Activated CD8-positive, alpha-beta T cell treated with anti-CD3 and anti-CD28 coated beads, Interleukin-2, amount 10 ng/mL, durations not matched to agents 7 days and 5 days (primary cell): ENCODE data around the gene MPRIP. TPM values are rescaled to one million over a fixed set of nuclear protein-coding genes. Genes with fewer than 3 reads are reported as not detected.

Experiments used
- ATAC-seq: fragments of 150-1000 bp; cut with Tn5 transposase; one replicate; pipeline ENCODE4 v1.10.0; 2021; ENCODE audit warnings: moderate library complexity
- CTCF ChIA-PET: fragments of 350-600 bp; sonication (Branson Sonifier 250); formaldehyde crosslinking; loops from one replicate; lab custom pipeline; 2021; ENCODE audit warnings: antibody characterized with exemption; lab: Charles Lee
- POLR2A ChIA-PET: fragments of 350-600 bp; sonication (Branson Sonifier 250); formaldehyde crosslinking; loops from one replicate; lab custom pipeline; 2021; ENCODE audit warnings: antibody characterized with exemption; lab: Charles Lee
- DNase-seq: peaks from one replicate; pipeline ENCODE4 v3.0.0-alpha.2; 2020
- H3K27ac Mint-ChIP-seq: one replicate; pipeline ENCODE4 v1.8.0; 2021; ENCODE audit warnings: mild to moderate bottlenecking, mixed read lengths
- H3K27me3 Mint-ChIP-seq: one replicate; pipeline ENCODE4 v1.8.0; 2021; ENCODE audit warnings: low read depth, mixed read lengths
- H3K36me3 Mint-ChIP-seq: one replicate; pipeline ENCODE4 v1.8.0; 2021; ENCODE audit warnings: low read depth, mixed read lengths
- H3K4me1 Mint-ChIP-seq: one replicate; pipeline ENCODE4 v1.8.0; 2021; ENCODE audit warnings: low read depth, mixed read lengths
- H3K4me3 Mint-ChIP-seq: one replicate; pipeline ENCODE4 v1.8.0; 2021; ENCODE audit warnings: mild to moderate bottlenecking, mixed read lengths
- H3K9me3 Mint-ChIP-seq: one replicate; pipeline ENCODE4 v1.8.0; 2022; ENCODE audit warnings: mixed read lengths; ENCODE audit not compliant: insufficient read depth
- total RNA-seq, 2 experiments: library from RNA; stranded (reverse); gene quantifications; one replicate each; pipeline ENCODE4 v1.2.3, GENCODE V29; 2021

MPRIP gene
- total RNA-seq, 2 experiments from 2014 or later = 217 to 226 TPM

DNA sequence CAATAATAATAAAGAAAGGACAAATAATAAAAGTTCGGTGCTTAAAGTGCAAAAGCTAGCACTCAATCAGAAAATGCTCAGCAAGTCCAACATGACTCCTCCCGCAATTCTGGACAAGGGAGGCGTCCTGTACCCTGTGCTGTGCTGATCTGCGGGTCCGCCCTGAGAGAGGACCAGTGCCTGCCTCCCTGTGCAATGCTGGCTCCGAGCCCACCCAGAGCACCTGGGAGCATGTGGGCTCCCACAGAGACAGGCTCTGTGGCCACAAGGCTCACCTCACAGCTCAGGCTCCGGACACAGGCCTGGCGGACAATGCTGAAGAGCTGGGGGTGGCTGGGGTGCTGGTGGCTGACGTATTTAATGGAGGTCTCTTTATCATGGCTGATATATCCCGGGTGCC, 183.6 kb downstream of the MPRIP start:
- CTCF ChIA-PET = no interaction called here

DNA sequence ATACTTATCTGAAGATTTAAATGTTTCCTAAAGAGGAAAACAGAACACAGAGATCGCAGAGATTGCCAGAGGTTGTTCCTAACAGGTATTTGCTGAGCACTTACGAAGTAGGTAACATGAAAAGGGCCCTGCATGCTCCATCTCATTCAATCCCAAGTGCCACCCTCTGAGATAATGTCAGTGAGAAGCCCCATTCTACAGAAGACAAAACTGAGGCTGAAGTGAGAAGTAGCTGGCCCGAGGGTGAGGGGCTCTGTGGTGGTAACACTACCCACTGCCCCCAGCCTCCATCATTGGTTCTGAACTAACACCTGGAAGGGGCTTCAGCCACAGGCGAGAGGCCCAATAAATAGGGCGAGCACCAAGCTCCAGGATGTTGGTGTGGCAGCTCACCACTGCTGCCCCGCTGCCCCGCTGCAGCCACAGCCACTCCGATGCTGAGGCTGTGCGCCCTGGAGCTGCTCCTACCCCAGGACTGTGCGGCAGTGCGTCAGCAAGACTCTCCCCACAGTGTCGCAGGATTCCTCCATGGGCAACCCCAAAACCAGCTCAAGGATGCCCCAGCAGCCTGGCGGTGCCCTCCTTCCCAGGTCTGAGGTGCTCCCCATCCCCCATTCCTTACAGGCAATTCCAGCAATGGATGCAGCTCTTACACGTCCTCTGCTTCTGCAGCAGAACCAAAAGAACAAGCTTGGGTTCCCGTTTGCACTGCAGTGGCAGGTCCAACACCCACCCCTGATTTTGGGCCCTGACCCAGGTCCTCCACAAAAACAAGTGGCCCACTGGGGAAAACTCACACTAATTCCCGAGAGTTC, 184.4 kb downstream of the MPRIP start:
- DNase-seq = no peak
- Mint-ChIP-seq H3K9me3 (no peaks in the 10 kb centered on the region), H3K4me3 (no peak overlapping the region), H3K27me3 (no peaks in the 10 kb centered on the region), H3K36me3 (peaks cover 64% of the 10 kb centered on the region), H3K27ac (no peak overlapping the region), H3K4me1 (no peaks in the 10 kb centered on the region)
- no peak for ATAC-seq
- ChIA-PET CTCF (interaction anchor here (1.4 kb wide), 1 partner anchor 85 kb away, joined by 4 read pairs; no protein-coding TSS in a partner anchor), POLR2A (interaction anchor here (1.0 kb wide), 1 partner anchor 44 kb away, joined by 3 read pairs; no protein-coding TSS in a partner anchor)

More for the DNA sequence above, 183.6 kb downstream of the MPRIP start:
- POLR2A ChIA-PET = no interaction called here
- Mint-ChIP-seq H3K27ac (no peak overlapping the region), H3K9me3 (no peaks in the 10 kb centered on the region), H3K4me1 (no peaks in the 10 kb centered on the region), H3K36me3 (peaks cover 63% of the 10 kb centered on the region), H3K27me3 (no peaks in the 10 kb centered on the region), H3K4me3 (no peak overlapping the region)
- no peak for DNase-seq
- ATAC-seq = no peak

DNA sequence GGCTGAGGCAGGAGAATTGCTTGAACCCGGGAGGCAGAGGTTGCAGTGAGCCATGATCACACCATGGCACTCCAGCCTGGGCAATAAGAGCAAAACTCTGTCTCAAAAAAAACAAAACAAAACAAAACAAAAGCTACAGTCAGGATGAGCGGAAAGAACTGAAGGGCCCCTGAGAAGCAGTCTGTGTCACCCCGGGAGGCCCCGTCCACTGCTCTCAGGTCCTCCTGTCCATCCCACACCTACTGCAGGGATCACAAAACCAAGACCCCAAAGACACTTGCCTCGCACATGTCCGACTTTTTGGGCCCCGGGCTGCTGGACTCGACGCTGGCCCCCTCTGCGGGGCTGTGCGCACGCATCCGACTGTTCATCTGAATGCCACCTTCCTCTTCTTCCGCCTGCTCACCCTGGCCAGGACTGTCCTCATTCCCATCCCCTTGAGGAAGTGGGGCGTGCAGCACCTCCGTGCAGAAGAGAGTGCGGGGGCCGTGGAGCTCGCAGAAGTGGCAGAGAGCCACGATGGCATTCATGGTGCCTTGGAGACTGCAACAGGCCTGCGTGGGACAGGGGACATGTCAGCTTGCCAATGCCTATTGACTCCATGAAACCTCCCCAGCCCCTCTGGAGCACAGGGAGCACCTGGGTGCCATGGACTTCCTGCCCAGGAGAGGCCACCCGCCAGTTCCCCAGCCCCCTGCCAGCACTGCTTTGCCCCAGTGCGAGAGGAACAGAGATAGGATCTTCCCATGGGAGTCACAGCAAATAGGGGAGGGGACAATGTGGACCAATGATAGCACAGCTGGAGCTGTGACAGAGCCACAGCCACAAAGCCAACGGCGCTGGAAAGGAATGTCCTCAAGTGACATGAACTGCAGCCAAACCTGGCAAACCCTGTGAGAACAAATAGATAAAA, 185.6 kb downstream of the MPRIP start:
- no peak overlapping the region for H3K27ac Mint-ChIP-seq
- ChIA-PET POLR2A (interaction anchor here (1.0 kb wide), 1 partner anchor 45 kb away, joined by 3 read pairs; no protein-coding TSS in a partner anchor), CTCF (interaction anchor here (1.4 kb wide), 1 partner anchor 86 kb away, joined by 4 read pairs; no protein-coding TSS in a partner anchor)
- H3K4me3 Mint-ChIP-seq = no peak overlapping the region
- H3K4me1 Mint-ChIP-seq = peaks cover 5% of the 10 kb centered on the region
- H3K9me3 Mint-ChIP-seq = no peaks in the 10 kb centered on the region
- H3K27me3 Mint-ChIP-seq = no peaks in the 10 kb centered on the region
- peaks cover 62% of the 10 kb centered on the region for H3K36me3 Mint-ChIP-seq
- no peak for DNase-seq
- no peak for ATAC-seq

DNA sequence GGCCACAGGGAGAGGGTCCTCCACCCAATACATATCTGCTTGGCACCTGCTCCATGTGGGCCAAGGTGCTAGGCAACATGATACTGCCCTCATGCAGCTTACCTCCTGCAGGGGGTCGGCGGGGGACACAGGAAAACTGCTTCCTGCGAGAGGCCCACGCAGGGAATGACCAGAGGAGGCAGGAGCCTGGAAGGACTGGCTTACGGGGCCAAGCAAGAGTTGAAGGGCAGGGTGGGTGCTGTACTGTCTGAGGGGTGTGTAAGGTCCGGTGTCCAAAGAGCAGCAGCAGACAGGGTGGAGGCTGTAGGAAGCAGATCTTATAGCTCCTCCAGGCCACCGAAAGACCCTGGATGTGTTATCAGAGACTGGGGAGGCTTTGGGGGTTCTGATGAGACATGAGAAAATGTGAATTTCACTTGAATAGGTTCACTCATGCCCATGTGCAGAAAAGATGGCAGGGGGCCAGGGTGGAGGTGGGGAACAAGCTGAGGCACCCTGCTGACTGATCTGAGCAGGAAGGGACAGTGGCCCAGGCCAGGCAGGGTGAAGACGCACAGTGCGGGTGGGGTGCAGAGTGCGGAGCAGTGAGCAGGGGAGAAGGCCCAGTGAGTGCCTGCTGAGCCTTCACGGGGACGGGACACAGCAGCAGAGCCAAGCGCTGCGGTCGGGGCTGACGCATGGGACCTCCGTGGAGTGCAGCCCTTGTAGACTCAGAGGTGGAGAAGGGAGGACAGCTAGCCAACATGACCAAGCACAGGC, 186.4 kb downstream of the MPRIP start:
- ATAC-seq = no peak
- Mint-ChIP-seq H3K9me3 (no peaks in the 10 kb centered on the region), H3K27ac (no peak overlapping the region), H3K4me1 (peaks cover 5% of the 10 kb centered on the region), H3K4me3 (no peak overlapping the region), H3K27me3 (no peaks in the 10 kb centered on the region), H3K36me3 (peaks cover 56% of the 10 kb centered on the region)
- POLR2A ChIA-PET = interaction anchor here (0.6 kb wide), 1 partner anchor 25 kb away, joined by 4 read pairs; no protein-coding TSS in a partner anchor
- no peak for DNase-seq
- CTCF ChIA-PET = no interaction called here

DNA sequence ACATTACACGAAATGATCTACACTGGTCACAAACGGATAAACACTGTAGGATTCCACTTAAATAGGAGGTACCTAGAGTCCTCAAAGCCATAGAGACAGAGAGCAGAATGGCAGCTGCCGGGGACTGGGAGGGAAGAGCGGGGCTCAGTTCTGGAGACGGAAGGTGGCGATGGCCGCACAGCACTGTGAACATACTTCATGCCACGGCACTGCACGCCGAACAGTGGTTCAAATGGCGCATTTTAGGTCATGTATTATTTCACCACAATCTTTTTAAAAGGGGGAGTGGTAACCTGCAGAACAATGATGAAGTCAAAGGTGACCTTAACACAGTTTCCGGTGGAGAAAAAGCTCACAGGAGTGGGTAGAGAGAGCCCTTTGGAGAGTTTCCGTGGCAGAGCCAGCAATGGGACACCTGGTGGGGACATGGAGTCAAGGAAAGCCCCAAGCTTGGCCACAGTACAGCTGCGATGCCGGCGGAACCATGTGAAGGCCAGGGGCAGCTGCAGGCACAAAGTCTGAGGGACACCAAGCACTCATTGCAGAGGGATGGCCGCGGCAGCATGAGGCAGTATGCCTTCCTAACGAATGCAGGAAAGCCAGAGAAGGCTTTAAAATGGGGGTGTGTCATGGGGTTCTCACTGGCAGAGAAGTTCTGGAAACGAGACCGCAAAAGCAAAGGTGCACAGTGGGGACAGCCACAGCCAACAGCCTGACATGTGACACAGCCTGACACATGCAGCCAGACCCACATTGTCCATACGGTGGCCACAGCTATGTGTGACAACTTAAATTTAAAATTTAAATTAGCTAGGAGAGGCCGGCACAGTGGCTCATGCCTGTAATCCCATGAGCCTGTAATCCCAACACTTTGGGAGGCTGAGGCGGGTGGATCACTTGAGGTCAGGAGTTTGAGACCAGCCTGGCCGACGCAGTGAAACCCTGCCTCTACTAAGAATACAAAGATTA, 187.4 kb downstream of the MPRIP start:
- no peaks in the 10 kb centered on the region for H3K9me3 Mint-ChIP-seq
- no peak overlapping the region for H3K4me3 Mint-ChIP-seq
- H3K27me3 Mint-ChIP-seq = no peaks in the 10 kb centered on the region
- ChIA-PET CTCF (interaction anchor here (0.9 kb wide), 1 partner anchor 82 kb away, joined by 3 read pairs; no protein-coding TSS in a partner anchor), POLR2A (interaction anchor here (0.6 kb wide), 1 partner anchor 26 kb away, joined by 4 read pairs; no protein-coding TSS in a partner anchor)
- DNase-seq (no peak), ATAC-seq (no peak)
- no peak overlapping the region for H3K27ac Mint-ChIP-seq
- H3K4me1 Mint-ChIP-seq = peaks cover 5% of the 10 kb centered on the region
- peaks cover 51% of the 10 kb centered on the region for H3K36me3 Mint-ChIP-seq

DNA sequence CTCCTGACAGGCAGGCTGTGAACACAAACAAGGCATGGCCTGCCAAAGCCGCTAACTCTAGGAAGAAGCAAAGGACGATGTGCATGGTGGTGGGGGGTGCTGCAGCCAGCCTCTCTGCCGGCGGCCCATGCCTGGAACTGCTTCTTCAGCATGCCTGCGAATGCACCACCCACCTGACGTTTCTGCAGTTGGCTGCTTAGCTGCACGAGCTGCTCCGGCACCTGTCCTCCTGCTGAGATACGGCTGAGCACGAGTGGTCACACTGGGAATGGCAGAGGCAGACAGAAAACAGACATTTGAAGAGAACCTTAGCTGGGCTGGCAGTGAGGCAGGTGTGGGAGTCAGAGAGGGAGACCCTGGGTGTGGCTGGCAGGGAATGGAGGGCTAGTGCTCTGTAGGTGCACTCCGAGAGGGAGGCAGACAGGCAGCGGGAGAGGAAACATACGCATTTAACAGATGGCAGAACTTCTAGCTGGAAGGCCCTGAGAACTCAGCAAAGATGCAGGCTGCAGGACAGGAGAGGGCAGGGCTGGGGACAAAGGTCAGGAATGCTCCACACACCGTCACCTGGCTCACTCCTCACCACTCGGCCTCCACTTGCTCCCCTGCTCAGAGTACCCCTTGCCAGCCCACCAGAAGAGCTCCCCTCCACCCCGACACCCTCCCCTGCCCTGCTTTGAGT, 189.5 kb downstream of the MPRIP start:
- ChIA-PET CTCF (interaction anchor here (1.3 kb wide), 1 partner anchor 8 kb away, joined by 3 read pairs; no protein-coding TSS in a partner anchor), POLR2A (no interaction called here)
- H3K27ac Mint-ChIP-seq = no peak overlapping the region
- DNase-seq (no peak), ATAC-seq (no peak)
- H3K36me3 Mint-ChIP-seq = peaks cover 37% of the 10 kb centered on the region
- no peak overlapping the region for H3K4me3 Mint-ChIP-seq
- H3K9me3 Mint-ChIP-seq = no peaks in the 10 kb centered on the region
- peaks cover 20% of the 10 kb centered on the region for H3K4me1 Mint-ChIP-seq
- no peaks in the 10 kb centered on the region for H3K27me3 Mint-ChIP-seq

DNA sequence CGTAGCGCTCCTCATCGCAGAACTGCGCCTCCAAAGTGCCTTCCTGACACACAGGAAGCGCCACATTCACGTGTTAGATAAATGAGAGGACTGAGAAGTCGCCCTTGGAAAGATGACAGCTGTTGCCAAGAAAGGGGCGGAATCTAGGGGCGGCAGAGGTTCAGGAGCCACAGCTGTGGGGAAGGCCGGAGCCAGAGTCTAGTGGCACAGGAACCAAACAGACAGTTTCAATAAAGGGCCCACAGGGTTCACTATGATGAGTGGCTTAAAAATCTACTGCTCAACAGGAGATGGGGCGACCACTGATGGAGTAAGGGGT, 190.0 kb downstream of the MPRIP start:
- Mint-ChIP-seq H3K9me3 (no peaks in the 10 kb centered on the region), H3K27me3 (no peaks in the 10 kb centered on the region), H3K4me3 (no peak overlapping the region), H3K36me3 (peaks cover 34% of the 10 kb centered on the region), H3K4me1 (peaks cover 20% of the 10 kb centered on the region), H3K27ac (peak overlapping the region; percentile 43)
- CTCF ChIA-PET = no interaction called here
- no peak for ATAC-seq
- no peak for DNase-seq
- POLR2A ChIA-PET = no interaction called here

DNA sequence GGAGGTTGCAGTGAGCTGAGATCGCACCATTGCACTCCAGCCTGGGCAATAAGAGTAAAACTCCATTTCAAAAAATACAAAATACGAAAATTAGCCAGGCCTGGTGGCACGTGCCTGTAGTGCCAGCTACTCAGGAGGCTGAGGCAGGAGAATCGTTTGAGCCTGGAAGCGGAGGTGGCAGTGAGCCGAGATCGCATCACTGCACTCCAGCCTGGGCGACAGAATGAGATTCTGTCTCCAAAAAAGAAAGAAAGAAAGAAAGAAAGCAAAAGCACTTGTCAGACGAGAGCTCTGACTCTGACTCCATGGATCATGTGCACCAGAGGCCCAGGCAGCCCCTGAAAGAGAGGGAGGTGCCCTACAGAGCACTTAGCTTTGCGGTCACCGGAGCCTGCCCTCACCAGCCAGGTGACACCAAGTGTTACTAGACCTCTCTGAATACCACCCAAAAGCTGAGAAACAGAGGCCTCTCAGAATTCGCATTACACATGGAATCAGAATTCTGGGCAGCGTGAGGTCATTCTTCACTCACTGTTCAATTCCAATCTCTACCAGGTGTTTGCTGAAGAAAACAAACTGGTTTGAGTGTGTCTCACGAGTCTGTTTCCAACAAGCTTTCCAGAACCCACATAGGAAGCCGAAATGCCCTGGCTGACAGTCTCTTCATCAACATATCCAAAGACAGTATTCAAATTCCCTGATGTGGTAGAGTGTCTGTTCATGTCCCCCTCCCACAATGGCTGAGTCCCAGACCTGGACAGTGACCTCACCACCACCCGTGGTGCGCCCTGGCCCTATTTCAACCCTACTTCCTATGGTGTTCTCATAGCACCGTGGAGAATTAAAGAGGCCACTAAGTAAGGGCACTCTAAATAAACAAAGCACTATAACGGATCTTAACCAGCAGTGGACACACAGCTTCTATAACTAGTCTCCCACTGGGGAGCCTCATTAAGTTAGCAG, 193.2 kb downstream of the MPRIP start:
- Mint-ChIP-seq H3K36me3 (peaks cover 15% of the 10 kb centered on the region), H3K9me3 (no peaks in the 10 kb centered on the region), H3K4me3 (peak overlapping the region; percentile 93), H3K4me1 (peaks cover 31% of the 10 kb centered on the region), H3K27ac (peak overlapping the region; percentile 99), H3K27me3 (peaks cover 3% of the 10 kb centered on the region)
- ATAC-seq (no peak), DNase-seq (peak; percentile 28)
- ChIA-PET CTCF (interaction anchor here (0.8 to 1.8 kb wide), 7 partner anchors 30 to 261 kb away, joined by 3 to 5 read pairs (median 4); partner anchors contain the start of gene RASD1), POLR2A (interaction anchor here (0.6 to 1.6 kb wide), 4 partner anchors 21 to 53 kb away, joined by 3 to 7 read pairs (median 3); no protein-coding TSS in a partner anchor)
